CD4-positive, alpha-beta T cell treated with Interleukin-15 for 4 hours (primary cell): ENCODE measurements around the gene KCNT2.

Experiments used
- DNase-seq: peaks from one replicate; pipeline ENCODE4 v3.0.0-alpha.2; 2020; ENCODE audit warnings: low spot score

KCNT2 gene

DNA sequence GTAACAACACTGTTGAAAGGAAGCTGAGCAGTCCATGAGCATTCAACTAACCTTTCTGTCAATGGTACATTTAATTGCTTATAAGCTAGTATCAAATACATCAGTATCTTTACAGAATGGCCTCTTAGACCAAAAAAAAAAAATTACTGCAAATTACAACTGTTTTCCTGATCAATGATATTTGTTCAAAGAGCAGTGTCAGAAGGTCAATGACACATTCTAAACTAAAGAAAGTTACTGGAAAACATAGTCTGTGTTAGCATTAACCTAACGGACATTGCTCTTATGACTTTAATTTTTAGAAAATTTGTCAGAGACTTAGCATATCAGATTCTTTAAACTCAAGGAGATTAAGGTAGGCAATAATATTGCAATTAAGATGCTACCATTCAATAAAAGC, 162.5 kb downstream of the KCNT2 start:
- DNase-seq = no peak

GRCh38 chr1:196444634-196445033, 163.6 kb downstream of the KCNT2 start:
- no peak for DNase-seq

DNA sequence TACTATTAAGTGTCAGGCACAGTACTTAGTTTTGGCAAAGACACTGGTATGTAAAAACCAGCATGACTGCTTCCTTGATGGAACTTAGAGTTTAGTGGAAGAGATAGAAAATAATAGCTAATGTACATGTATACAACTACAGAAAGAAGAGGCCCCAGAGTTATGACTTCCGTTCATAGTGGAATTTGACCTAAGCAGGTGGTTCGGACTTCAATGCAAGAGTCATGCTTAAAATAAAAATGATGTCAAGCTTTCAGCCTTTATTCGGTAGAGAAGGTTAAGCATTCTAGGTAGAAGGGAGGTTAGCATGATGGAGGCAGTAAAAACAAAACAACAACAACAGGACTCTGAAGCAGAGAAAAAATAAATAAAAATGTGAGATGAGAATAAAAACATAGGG, 165.9 kb downstream of the KCNT2 start:
- DNase-seq = no peak

DNA sequence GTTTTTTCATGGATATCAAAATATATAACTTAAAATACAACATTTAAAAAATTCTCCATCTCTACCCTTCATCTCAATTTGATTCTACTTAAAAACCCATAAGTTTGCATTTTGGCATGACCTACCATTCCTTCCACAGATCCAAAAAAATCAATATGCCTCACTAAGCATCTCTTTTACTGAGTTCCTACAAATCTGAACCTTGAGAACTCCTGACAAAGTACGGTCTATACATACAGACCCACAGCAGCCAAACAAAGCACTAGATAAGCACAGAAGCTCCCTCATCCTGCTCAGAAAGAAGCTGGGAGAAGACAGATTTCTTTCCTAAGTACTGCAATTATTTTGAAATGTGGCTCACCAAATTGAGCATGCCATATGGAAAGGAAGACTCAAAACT, 167.5 kb downstream of the KCNT2 start:
- DNase-seq = no peak

GRCh38 chr1:196438329-196438728, 169.9 kb downstream of the KCNT2 start:
- no peak for DNase-seq

DNA sequence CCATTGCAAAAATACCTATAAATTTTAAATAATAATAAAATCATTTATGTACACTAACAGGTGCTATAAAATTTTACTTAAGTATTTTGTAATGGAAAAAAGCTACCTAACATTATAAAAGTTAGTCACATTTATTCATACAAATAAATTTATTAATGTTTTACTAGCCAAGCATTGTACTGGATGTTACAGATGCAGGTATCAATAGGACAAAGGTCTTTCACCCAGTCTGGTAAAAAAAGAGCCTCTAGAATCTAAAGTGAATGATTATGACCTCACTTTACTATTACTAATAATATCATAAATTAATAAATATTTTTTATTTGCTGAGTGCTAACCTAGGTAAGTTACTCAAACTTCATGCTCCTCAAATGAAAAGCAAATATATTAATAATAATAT, 170.6 kb downstream of the KCNT2 start:
- DNase-seq = no peak

DNA sequence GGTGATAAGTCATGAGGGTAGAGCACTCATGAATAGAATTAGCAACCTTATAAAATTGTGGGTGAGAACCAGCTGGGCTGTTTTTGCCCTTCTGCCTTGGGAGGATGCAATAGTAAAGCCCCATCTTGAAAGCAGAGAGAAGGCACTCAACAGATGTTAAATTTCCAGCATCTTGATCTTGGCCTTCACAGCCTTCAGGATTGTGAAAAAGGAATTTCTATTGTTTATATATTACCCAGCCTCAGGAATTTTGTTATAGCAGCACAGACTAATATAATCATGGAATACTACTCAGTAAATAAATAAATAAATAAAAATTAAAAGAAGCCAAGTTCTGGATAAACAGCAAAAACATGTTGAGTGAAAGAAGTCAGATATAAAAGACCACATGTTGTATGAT, 175.2 kb downstream of the KCNT2 start:
- DNase-seq = no peak

DNA sequence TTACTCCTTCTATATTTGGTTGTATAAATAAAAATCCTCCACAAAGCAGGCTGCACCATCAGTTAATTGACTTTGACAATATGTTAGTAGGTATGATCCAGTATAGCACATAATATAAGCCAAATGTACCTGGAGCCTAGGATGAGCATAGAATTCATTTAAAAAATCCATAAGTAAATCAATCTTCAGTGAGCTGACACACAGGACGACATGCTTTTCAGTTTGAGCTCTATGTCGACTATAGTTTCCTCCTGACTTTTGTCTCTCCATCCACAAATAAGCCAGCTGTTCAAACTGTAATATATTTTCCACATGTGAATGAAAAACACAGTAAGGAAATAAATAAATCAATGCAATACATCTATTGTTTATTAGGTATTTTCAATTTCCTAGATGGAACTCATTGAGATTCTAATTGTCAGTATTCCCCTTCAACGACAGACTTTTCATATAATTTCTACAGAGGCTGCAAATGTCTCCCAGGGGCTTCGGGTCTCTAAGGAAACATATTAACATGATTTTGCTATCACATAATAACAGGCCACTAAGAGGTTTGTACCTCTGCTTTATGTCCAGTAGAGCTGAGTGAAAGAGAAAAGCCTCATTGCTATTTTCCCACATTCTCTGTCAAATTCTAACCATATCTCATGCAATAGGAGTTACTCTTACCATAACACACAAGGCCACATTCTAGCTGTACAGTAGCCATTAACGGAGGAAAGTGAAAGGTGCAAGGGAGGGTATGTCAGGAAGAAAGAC, 180.1 kb downstream of the KCNT2 start:
- DNase-seq = no peak

DNA sequence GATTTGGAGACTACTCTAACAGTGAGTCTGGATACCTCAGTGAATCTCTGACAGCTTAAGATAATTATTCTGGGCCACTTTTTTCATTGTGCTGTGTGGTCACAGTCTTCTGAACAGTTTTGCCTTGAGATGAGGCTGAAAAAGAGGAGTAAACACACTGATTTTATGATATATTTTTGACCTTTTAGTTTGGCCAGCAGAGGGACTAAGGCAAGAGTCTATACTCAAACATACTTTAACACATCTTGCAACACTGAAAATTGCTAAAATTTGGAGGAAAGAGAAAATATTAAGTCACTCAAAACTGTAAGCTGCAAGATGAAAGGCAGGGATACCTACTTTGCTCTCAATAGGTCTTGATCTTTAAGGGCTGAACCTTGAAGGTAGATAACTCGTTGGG, 182.7 kb downstream of the KCNT2 start:
- DNase-seq = no peak

DNA sequence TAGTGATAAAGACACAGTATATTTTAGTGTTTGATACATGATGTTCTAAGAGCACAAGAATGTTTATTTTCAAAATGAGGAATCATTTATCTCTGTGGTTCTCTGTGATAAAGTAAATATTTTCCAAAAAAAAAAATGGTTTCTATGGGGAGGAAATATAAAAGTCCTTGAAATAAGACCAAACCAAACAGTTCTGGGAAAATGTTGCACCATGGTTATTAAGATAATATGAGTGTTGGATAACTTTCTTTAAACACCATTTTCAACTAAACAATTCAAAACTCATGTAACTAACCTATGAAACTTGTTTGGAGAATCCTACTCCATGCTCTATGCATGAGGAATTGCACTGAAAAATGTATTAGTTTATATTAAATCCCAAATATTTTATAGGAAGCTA, 184.6 kb downstream of the KCNT2 start:
- DNase-seq = no peak

GRCh38 chr1:196418772-196419171, 189.5 kb downstream of the KCNT2 start:
- no peak for DNase-seq

- DNase-seq = no peak
Measured at GRCh38 chr1:196415978-196416377, 192.3 kb downstream of the KCNT2 start.

- no peak for DNase-seq
Measured at GRCh38 chr1:196412326-196412725, 195.9 kb downstream of the KCNT2 start.

- no peak for DNase-seq
Measured at GRCh38 chr1:196410768-196411167, 197.5 kb downstream of the KCNT2 start.

GRCh38 chr1:196409586-196409985, 198.7 kb downstream of the KCNT2 start:
- DNase-seq = no peak

GRCh38 chr1:196407358-196408051, 200.7 kb downstream of the KCNT2 start:
- no peak for DNase-seq

DNA sequence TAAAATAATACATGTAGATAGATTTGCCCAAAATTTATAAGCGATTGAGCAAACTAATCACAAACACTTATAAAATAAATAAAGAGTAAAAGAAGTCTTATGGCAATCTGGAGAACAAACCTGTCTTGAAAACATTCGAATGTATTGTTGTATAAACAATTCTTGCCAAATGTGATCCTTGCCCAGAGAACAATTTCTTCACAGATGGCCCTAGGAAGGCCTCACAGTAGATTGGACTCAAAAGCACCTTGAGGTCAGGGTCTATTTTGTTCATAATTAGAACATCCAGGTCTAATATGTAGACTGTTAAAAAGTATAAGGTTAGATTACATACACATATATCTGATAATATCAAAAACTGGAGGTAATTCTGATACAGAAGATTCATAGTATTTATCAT, 202.4 kb downstream of the KCNT2 start:
- DNase-seq = no peak

GRCh38 chr1:196403803-196404690, 204.2 kb downstream of the KCNT2 start:
- no peak for DNase-seq

- DNase-seq = no peak
Measured at GRCh38 chr1:196401891-196402290, 206.3 kb downstream of the KCNT2 start.

DNA sequence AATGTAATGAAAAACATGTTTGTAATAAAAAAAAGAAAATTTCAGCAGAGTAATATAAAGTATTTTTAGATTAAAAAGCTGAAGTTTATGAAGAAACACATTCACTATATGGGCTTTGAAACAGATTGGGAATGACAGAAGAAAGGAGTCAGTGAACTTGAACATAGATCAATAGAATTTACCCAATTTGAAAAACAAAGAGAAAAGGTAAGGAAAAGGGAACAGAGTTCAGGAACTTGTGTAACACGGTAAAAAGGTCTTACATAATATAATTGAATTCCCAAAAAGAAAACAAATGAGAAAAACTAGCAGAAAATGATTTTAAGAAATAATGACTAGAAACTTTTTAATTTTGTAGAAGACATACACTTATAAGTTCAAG, 206.8 kb downstream of the KCNT2 start:
- no peak for DNase-seq

GRCh38 chr1:196400478-196401451, 207.5 kb downstream of the KCNT2 start:
- DNase-seq = no peak

DNA sequence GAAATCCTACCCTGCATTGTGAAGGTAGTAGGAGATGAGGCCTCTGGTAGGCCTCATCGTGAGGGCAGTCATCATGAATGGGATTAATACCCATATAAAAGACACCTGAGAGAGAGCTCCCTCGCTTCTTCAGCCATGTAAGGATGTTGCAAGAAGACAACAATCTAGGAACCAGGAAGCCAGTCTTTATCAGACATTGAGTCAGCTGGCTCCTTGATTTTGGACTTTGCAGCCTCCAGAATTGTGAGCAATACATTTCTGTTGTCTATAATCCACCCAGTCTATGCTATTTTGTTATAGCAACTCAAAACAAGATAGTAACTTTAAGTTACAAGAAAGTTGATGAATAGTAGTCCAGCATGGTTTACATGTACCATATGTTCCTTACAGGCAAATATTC, 208.5 kb downstream of the KCNT2 start:
- no peak for DNase-seq
